ENCODE results near the gene GATA5.

The GATA5 gene

GRCh38 chr20:62473717-62474603 lies 1.8 kb downstream of the GATA5 start:
- DNase-seq, result no peak

GRCh38 chr20:62472941-62473585 lies 2.7 kb downstream of the GATA5 start:
- no peak for DNase-seq

- DNase-seq, result no peak
These were observed 3.5 kb downstream of the GATA5 start for GRCh38 chr20:62472138-62472940.

- no peak for DNase-seq
These were observed 5.3 kb downstream of the GATA5 start for GRCh38 chr20:62470459-62470858.

GRCh38 chr20:62470001-62470400 lies 5.8 kb downstream of the GATA5 start:
- no peak for DNase-seq

- no peak for DNase-seq
These were observed 6.4 kb downstream of the GATA5 start for GRCh38 chr20:62469352-62469751.

GRCh38 chr20:62466806-62467537 lies 8.8 kb downstream of the GATA5 start:
- no peak for DNase-seq

- DNase-seq, result no peak
These were observed 9.6 kb downstream of the GATA5 start for GRCh38 chr20:62466072-62466760.

- no peak for DNase-seq
These were observed 10.8 kb downstream of the GATA5 start for GRCh38 chr20:62464990-62465389.

GRCh38 chr20:62464425-62464770 lies 11.4 kb downstream of the GATA5 start:
- DNase-seq, result no peak

- DNase-seq, result no peak
These were observed 12.0 kb downstream of the GATA5 start for GRCh38 chr20:62463651-62464424.

- DNase-seq, result no peak
These were observed 12.7 kb downstream of the GATA5 start for GRCh38 chr20:62462976-62463592.

GRCh38 chr20:62461834-62462233 lies 14.0 kb downstream of the GATA5 start:
- DNase-seq, result no peak

GRCh38 chr20:62461157-62461556 lies 14.6 kb downstream of the GATA5 start:
- no peak for DNase-seq

- DNase-seq, result no peak
These were observed 15.1 kb downstream of the GATA5 start for GRCh38 chr20:62460678-62461077.

- no peak for DNase-seq
These were observed 16.3 kb downstream of the GATA5 start for GRCh38 chr20:62459488-62459887.

GRCh38 chr20:62458275-62459251 lies 17.2 kb downstream of the GATA5 start:
- DNase-seq, result no peak

GRCh38 chr20:62457831-62458230 lies 18.0 kb downstream of the GATA5 start:
- DNase-seq, result no peak
